Fibroblast of peridontal ligament (primary cell): ENCODE data around the gene ZSWIM7.
"Not testable (repeated sequence)": the region's sequence is repeated elsewhere in the genome, so short reads cannot be mapped to it uniquely, and the experiment has no call there.

Experiments
- DNase-seq: peaks from one replicate; pipeline ENCODE4 v3.0.0-alpha.2; 2010; ENCODE audit errors: extremely low read depth

The ZSWIM7 gene

GRCh38 chr17:15957608-15958307 is 41.7 kb downstream of the ZSWIM7 start:
- no peak for DNase-seq

- DNase-seq: no peak
Observed at GRCh38 chr17:15957206-15957605, 42.3 kb downstream of the ZSWIM7 start.

GRCh38 chr17:15955793-15956541 is 43.5 kb downstream of the ZSWIM7 start:
- DNase-seq: no peak

GRCh38 chr17:15954222-15954621 is 45.3 kb downstream of the ZSWIM7 start:
- DNase-seq: peak; percentile 88

- DNase-seq: no peak
Observed at GRCh38 chr17:15952916-15953790, 46.4 kb downstream of the ZSWIM7 start.

GRCh38 chr17:15952048-15952532 is 47.4 kb downstream of the ZSWIM7 start:
- DNase-seq: no peak

GRCh38 chr17:15951368-15952047 is 48.0 kb downstream of the ZSWIM7 start:
- no peak for DNase-seq

- no peak for DNase-seq
Observed at GRCh38 chr17:15947976-15948752, 51.3 kb downstream of the ZSWIM7 start.

- DNase-seq: peak; percentile 29
Observed at GRCh38 chr17:15947271-15947670, 52.2 kb downstream of the ZSWIM7 start.

GRCh38 chr17:15946611-15947120 is 52.8 kb downstream of the ZSWIM7 start:
- DNase-seq: peak; percentile 23

GRCh38 chr17:15945527-15946191 is 53.8 kb downstream of the ZSWIM7 start:
- no peak for DNase-seq

GRCh38 chr17:15944759-15945526 is 54.6 kb downstream of the ZSWIM7 start, which contains the start of gene ADORA2B:
TSS of gene ADORA2B (plus strand) at chr17:15945130. CDS start at chr17:15945249, 119 bp downstream.
- DNase-seq: peak; percentile 50

- DNase-seq: no peak
Observed at GRCh38 chr17:15943971-15944758, 55.3 kb downstream of the ZSWIM7 start.

- no peak for DNase-seq
Observed at GRCh38 chr17:15942207-15942833, 57.2 kb downstream of the ZSWIM7 start.

- DNase-seq: no peak
Observed at GRCh38 chr17:15941781-15942180, 57.7 kb downstream of the ZSWIM7 start.

- DNase-seq: not testable (repeated sequence)
Observed at GRCh38 chr17:15936481-15936880, 63.0 kb downstream of the ZSWIM7 start.

- DNase-seq: no peak
Observed at GRCh38 chr17:15935891-15936290, 63.6 kb downstream of the ZSWIM7 start.

- DNase-seq: no peak
Observed at GRCh38 chr17:15934866-15935265, 64.6 kb downstream of the ZSWIM7 start.
